GM23338 (cell line): Measurements from ENCODE around the gene TMCO4. TPM values are rescaled to one million over a fixed set of nuclear protein-coding genes. Genes with fewer than 3 reads are reported as not detected.

Experiments used
- ATAC-seq: fragments of 200-7000 bp; cut with Tn5 transposase; 3 replicates; pipeline ENCODE4 v1.9.1; 2020
- DNase-seq: peaks from one replicate; pipeline ENCODE4 v3.0.0-alpha.2; 2015; ENCODE audit warnings: low spot score
- H2AFZ ChIP-seq: fragments of 200-600 bp; sonication (generic); 2 replicates; pipeline ENCODE4 v1.8.0; 2016; ENCODE audit warnings: antibody characterized with exemption, mild to moderate bottlenecking, moderate library complexity
- H3F3A ChIP-seq: fragments of 200-600 bp; sonication (generic); replicated peaks from 2 replicates; pipeline ENCODE4 v1.8.0; 2017; ENCODE audit warnings: antibody characterized with exemption, mixed run types, low read depth
- H3K27ac ChIP-seq: fragments of 200-600 bp; sonication (generic); 2 replicates; pipeline ENCODE4 v1.6.1; 2016; ENCODE audit warnings: low read depth
- H3K27me3 ChIP-seq: fragments of 200-600 bp; sonication (generic); 2 replicates; pipeline ENCODE4 v1.8.0; 2016; ENCODE audit warnings: mild to moderate bottlenecking, mixed run types, moderate library complexity; ENCODE audit not compliant: insufficient read depth
- H3K36me3 ChIP-seq: fragments of 200-600 bp; sonication (generic); 2 replicates; pipeline ENCODE4 v1.8.0; 2016; ENCODE audit warnings: mild to moderate bottlenecking; ENCODE audit not compliant: insufficient read depth
- H3K4me1 ChIP-seq: fragments of 200-600 bp; sonication (generic); 2 replicates; pipeline ENCODE4 v1.8.0; 2016; ENCODE audit warnings: mild to moderate bottlenecking, moderate library complexity; ENCODE audit not compliant: insufficient read depth
- H3K4me2 ChIP-seq: fragments of 200-600 bp; sonication (generic); 2 replicates; pipeline ENCODE4 v1.7.1; 2017; ENCODE audit warnings: mixed run types
- H3K4me3 ChIP-seq: fragments of 200-600 bp; sonication (generic); 2 replicates; pipeline ENCODE4 v1.6.1; 2016; ENCODE audit warnings: mixed run types
- H3K79me2 ChIP-seq: fragments of 200-600 bp; sonication (generic); replicated peaks from 2 replicates; pipeline ENCODE4 v1.8.0; 2017; ENCODE audit warnings: mild to moderate bottlenecking; ENCODE audit not compliant: insufficient read depth
- H3K9me2 ChIP-seq: fragments of 200-600 bp; sonication (generic); 2 replicates; pipeline ENCODE4 v1.8.0; 2017; ENCODE audit not compliant: insufficient read depth
- H4K20me1 ChIP-seq: fragments of 200-600 bp; sonication (generic); replicated peaks from 2 replicates; pipeline ENCODE4 v1.8.0; 2017; ENCODE audit warnings: mild to moderate bottlenecking; ENCODE audit not compliant: insufficient read depth
- H3K27ac Mint-ChIP-seq: 2 replicates; pipeline ENCODE4 v1.8.0; 2020; ENCODE audit warnings: inconsistent platforms, mild to moderate bottlenecking, moderate library complexity, mixed read lengths
- H3K27me3 Mint-ChIP-seq: 3 replicates; pipeline ENCODE4 v1.8.0; 2022; ENCODE audit warnings: low read depth, mild to moderate bottlenecking, moderate library complexity, mixed read lengths, inconsistent platforms; ENCODE audit not compliant: insufficient read depth, poor library complexity
- H3K36me3 Mint-ChIP-seq: 3 replicates; pipeline ENCODE4 v1.8.0; 2021; ENCODE audit warnings: low read depth, mild to moderate bottlenecking, inconsistent platforms, moderate library complexity, mixed read lengths
- H3K4me1 Mint-ChIP-seq: 3 replicates; pipeline ENCODE4 v1.8.0; 2020; ENCODE audit warnings: mild to moderate bottlenecking, inconsistent platforms, mixed read lengths
- H3K4me3 Mint-ChIP-seq: 3 replicates; pipeline ENCODE4 v1.8.0; 2021; ENCODE audit warnings: moderate library complexity, mild to moderate bottlenecking, inconsistent platforms, mixed read lengths
- H3K9me3 Mint-ChIP-seq: 3 replicates; pipeline ENCODE4 v1.8.0; 2020; ENCODE audit warnings: moderate library complexity, mild to moderate bottlenecking, inconsistent platforms, mixed read lengths
- ETS1 ChIP-seq: IDR thresholded peaks from 2 replicates; pipeline ENCODE4 v1.6.1; 2016; ENCODE audit warnings: antibody characterized with exemption
- EZH2 ChIP-seq: fragments of 200-600 bp; sonication (generic); IDR thresholded peaks from one replicate; pipeline ENCODE4 v1.8.0; 2017; ENCODE audit warnings: antibody characterized with exemption, mild to moderate bottlenecking, low read depth; ENCODE audit not compliant: unreplicated experiment
- EZH2phosphoT487 ChIP-seq: fragments of 200-600 bp; sonication (generic); IDR thresholded peaks from one replicate; pipeline ENCODE4 v1.8.1; 2018; ENCODE audit warnings: antibody characterized with exemption; ENCODE audit not compliant: unreplicated experiment
- JUNB ChIP-seq: IDR thresholded peaks from one replicate; pipeline ENCODE4 v1.6.1; 2016; ENCODE audit warnings: antibody characterized with exemption; ENCODE audit not compliant: unreplicated experiment
- NANOG ChIP-seq: IDR thresholded peaks from 2 replicates; pipeline ENCODE4 v1.6.1; 2016; ENCODE audit warnings: antibody characterized with exemption, borderline replicate concordance
- POLR2AphosphoS5 ChIP-seq: IDR thresholded peaks from 2 replicates; pipeline ENCODE4 v1.6.1; 2016; ENCODE audit warnings: antibody characterized with exemption, low read depth
- REST ChIP-seq: IDR thresholded peaks from one replicate; pipeline ENCODE4 v1.6.1; 2018; ENCODE audit warnings: antibody characterized with exemption; ENCODE audit not compliant: unreplicated experiment
- ZNF114 ChIP-seq: fragments of 250-450 bp; sonication (Bioruptor Pico); IDR thresholded peaks from 2 replicates; pipeline ENCODE4 v1.5.0; 2020; ENCODE audit warnings: mild to moderate bottlenecking, moderate library complexity
- ZNF331 ChIP-seq: fragments of 250-450 bp; sonication (Bioruptor Pico); IDR thresholded peaks from 2 replicates; pipeline ENCODE4 v1.5.0; 2020; ENCODE audit warnings: low read depth, mild to moderate bottlenecking, moderate library complexity
- ZNF462 ChIP-seq: fragments of 250-450 bp; sonication (Bioruptor Pico); IDR thresholded peaks from 2 replicates; pipeline ENCODE4 v1.5.0; 2020; ENCODE audit warnings: mild to moderate bottlenecking, moderate library complexity
- polyA plus RNA-seq: library from polyadenylated mRNA; unstranded; fragments of >200 nt; fragmentation: Nextera tagmentation; extraction: Ambion mirVana; gene quantifications from 2 replicates; pipeline ENCODE4 v1.2.1, GENCODE V29; 2016
- total RNA-seq: library from RNA; depleted of rRNA; stranded (reverse); fragments of >200 nt; shearing (Covaris generic); gene quantifications from 2 replicates; pipeline ENCODE4 v1.2.3, GENCODE V29; 2014

The TMCO4 gene
- total and polyA plus RNA-seq, 2 experiments from 2014 or later = 2.6 to 6.9 TPM

GRCh38 chr1:19708567-19709110, 91.1 kb downstream of the TMCO4 start:
- Histone ChIP-seq H2AFZ (no peak overlapping the region), H4K20me1 (no peaks in the 10 kb centered on the region), H3K4me3 (no peak overlapping the region), H3K36me3 (no peaks in the 10 kb centered on the region), H3K79me2 (no peaks in the 10 kb centered on the region), H3K4me1 (peaks cover 7% of the 10 kb centered on the region; the same call in 1 of the 2 replicates), H3K27ac (no peak overlapping the region), H3K9me2 (no peaks in the 10 kb centered on the region), H3F3A (no peaks in the 10 kb centered on the region), H3K27me3 (no peaks in the 10 kb centered on the region), H3K4me2 (no peak overlapping the region)
- Mint-ChIP-seq H3K4me1 (peaks cover 16% of the 10 kb centered on the region), H3K36me3 (no peaks in the 10 kb centered on the region), H3K27ac (no peak overlapping the region), H3K4me3 (no peak overlapping the region), H3K9me3 (no peaks in the 10 kb centered on the region), H3K27me3 (peaks cover 5% of the 10 kb centered on the region)
- ATAC-seq (no peak), DNase-seq (no peak)
- TF ChIP-seq REST = no peak
- TF ChIP-seq EZH2 = no peak
- no peak for TF ChIP-seq ETS1
- TF ChIP-seq NANOG = no peak
- TF ChIP-seq JUNB = no peak
- TF ChIP-seq ZNF114 (CRISPR knock-in tag) = no peak
- no peak for TF ChIP-seq ZNF462 (CRISPR knock-in tag)
- no peak for TF ChIP-seq ZNF331 (CRISPR knock-in tag)
- TF ChIP-seq POLR2AphosphoS5 = no peak
- no peak for TF ChIP-seq EZH2phosphoT487
